Natural killer cell (primary cell): ENCODE data around the gene ZNF26. TPM values are rescaled to one million over a fixed set of nuclear protein-coding genes. Genes with fewer than 3 reads are reported as not detected.

Experiments
- ATAC-seq, 3 donors: fragments of 150-1000 bp in 2 of 3; fragments of 200-7000 bp in 1 of 3; cut with Tn5 transposase; 1 replicate in 1 of 3; 2 replicates in 2 of 3; pipeline ENCODE4 v1.10.0; 2021; ENCODE audit warnings: mild to moderate bottlenecking in 2 of 3, moderate library complexity in 2 of 3
- DNase-seq, 2 donors: peaks; one replicate each; pipeline versions ENCODE4 v3.0.0 to v3.0.0-alpha.2; 2013 to 2021; ENCODE audit warnings: mixed read lengths in 1 of 2
- H3K27ac ChIP-seq: one replicate; pipeline ENCODE4 v1.5.1; 2013; ENCODE audit warnings: mild to moderate bottlenecking, low read length
- H3K27me3 ChIP-seq: one replicate; pipeline ENCODE4 v1.6.1; 2013; ENCODE audit warnings: low read length; ENCODE audit not compliant: control insufficient read depth, insufficient read depth
- H3K36me3 ChIP-seq: one replicate; pipeline ENCODE4 v1.6.1; 2013; ENCODE audit warnings: low read length; ENCODE audit not compliant: control insufficient read depth, insufficient read depth
- H3K4me1 ChIP-seq: one replicate; pipeline ENCODE4 v1.6.1; 2013; ENCODE audit warnings: low read length; ENCODE audit not compliant: control insufficient read depth, insufficient read depth
- H3K4me3 ChIP-seq: one replicate; pipeline ENCODE4 v1.5.1; 2013; ENCODE audit warnings: low read length
- H3K9me3 ChIP-seq: one replicate; pipeline ENCODE4 v1.6.1; 2013; ENCODE audit warnings: low read length; ENCODE audit not compliant: control insufficient read depth, insufficient read depth
- H3K27ac Mint-ChIP-seq, 2 donors: one replicate each; pipeline ENCODE4 v1.8.0; 2022; ENCODE audit warnings: mild to moderate bottlenecking in 2 of 2, mixed read lengths in 2 of 2, moderate library complexity in 1 of 2
- H3K27me3 Mint-ChIP-seq, 2 donors: one replicate each; pipeline ENCODE4 v1.8.0; 2022; ENCODE audit warnings: low read depth in 2 of 2, mixed read lengths in 2 of 2
- H3K36me3 Mint-ChIP-seq: one replicate; pipeline ENCODE4 v1.8.0; 2022; ENCODE audit warnings: mixed read lengths
- H3K4me1 Mint-ChIP-seq, 2 donors: one replicate each; pipeline ENCODE4 v1.8.0; 2022; ENCODE audit warnings: mixed read lengths in 2 of 2
- H3K4me3 Mint-ChIP-seq: one replicate; pipeline ENCODE4 v1.8.0; 2022; ENCODE audit warnings: mild to moderate bottlenecking, moderate library complexity, mixed read lengths
- H3K9me3 Mint-ChIP-seq, 2 donors: one replicate each; pipeline ENCODE4 v1.8.0; 2022; ENCODE audit warnings: mixed read lengths in 2 of 2
- WGBS: methylation state at CpG from one replicate; pipeline ENCODE4 v1.1.7; 2013; ENCODE audit warnings: missing lambda C conversion rate; ENCODE audit not compliant: insufficient coverage; 5-methylcytosine and 5-hydroxymethylcytosine counted together
- intact Hi-C: fragments of 100-400 bp; cut with micrococcal nuclease; formaldehyde crosslinking; loops from one replicate; pipeline ENCODE4 v1.14.2; 2022
- total RNA-seq, 4 donors: library from RNA; stranded (reverse); fragments of 120-200 nt in 1 of 4; gene quantifications; one replicate each; pipeline versions ENCODE4 v1.2.3 to v1.2.4, GENCODE V29; 2013 to 2022
- TF ChIP-seq, protein P1 (sequence below): fragments of 200-600 bp; IDR thresholded peaks from one replicate; pipeline ENCODE4 v1.8.0; 2022; ENCODE audit warnings: antibody characterized with exemption

ZNF26 gene
- total RNA-seq, 3 donors from 2014 or later (not counting 1 experiment from before 2014, with no cell fraction given), result 38.7 to 45.1 (median 43.0) TPM

DNA sequence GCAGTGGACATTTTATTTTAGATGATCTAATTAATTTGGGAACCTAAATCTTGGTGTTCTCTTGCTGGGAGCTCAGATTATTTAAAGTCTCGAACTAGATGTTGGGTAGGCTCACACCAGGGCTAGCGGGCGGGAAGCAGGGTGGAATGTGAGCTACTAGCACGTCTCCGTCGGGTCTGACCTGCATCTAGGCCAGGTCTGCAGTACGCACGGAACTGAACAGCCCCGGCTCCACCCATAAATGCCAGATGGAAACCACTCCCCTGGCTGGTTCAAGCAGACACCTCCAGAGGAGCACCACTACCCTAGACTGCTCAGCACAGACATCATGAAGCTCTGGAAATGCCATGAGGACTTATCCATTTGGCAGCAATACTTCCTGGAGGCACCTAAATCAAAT lies 40.4 kb upstream of the ZNF26 start:
- no peak overlapping the region for H3K27ac Mint-ChIP-seq
- ATAC-seq (no peak), DNase-seq (no peak)
- Histone ChIP-seq H3K27me3 (no peaks in the 10 kb centered on the region), H3K9me3 (peaks cover 81% of the 10 kb centered on the region), H3K27ac (no peak overlapping the region), H3K36me3 (peaks cover 36% of the 10 kb centered on the region), H3K4me3 (no peak overlapping the region), H3K4me1 (no peaks in the 10 kb centered on the region)
- TF ChIP-seq, protein P1, sequence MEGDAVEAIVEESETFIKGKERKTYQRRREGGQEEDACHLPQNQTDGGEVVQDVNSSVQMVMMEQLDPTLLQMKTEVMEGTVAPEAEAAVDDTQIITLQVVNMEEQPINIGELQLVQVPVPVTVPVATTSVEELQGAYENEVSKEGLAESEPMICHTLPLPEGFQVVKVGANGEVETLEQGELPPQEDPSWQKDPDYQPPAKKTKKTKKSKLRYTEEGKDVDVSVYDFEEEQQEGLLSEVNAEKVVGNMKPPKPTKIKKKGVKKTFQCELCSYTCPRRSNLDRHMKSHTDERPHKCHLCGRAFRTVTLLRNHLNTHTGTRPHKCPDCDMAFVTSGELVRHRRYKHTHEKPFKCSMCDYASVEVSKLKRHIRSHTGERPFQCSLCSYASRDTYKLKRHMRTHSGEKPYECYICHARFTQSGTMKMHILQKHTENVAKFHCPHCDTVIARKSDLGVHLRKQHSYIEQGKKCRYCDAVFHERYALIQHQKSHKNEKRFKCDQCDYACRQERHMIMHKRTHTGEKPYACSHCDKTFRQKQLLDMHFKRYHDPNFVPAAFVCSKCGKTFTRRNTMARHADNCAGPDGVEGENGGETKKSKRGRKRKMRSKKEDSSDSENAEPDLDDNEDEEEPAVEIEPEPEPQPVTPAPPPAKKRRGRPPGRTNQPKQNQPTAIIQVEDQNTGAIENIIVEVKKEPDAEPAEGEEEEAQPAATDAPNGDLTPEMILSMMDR, result no peak
- H3K36me3 Mint-ChIP-seq, result peaks cover 37% of the 10 kb centered on the region
- no peak overlapping the region for H3K4me3 Mint-ChIP-seq
- peaks cover 4 to 14% of the 10 kb centered on the region in 2 donors for H3K9me3 Mint-ChIP-seq
- H3K4me1 Mint-ChIP-seq, result peaks cover 0 to 6% of the 10 kb centered on the region in 2 donors
- no peaks in the 10 kb centered on the region for H3K27me3 Mint-ChIP-seq
- intact Hi-C loops, result no loop called here
- WGBS, result 99% methylated on average over 9 of the region's 9 CpGs

DNA sequence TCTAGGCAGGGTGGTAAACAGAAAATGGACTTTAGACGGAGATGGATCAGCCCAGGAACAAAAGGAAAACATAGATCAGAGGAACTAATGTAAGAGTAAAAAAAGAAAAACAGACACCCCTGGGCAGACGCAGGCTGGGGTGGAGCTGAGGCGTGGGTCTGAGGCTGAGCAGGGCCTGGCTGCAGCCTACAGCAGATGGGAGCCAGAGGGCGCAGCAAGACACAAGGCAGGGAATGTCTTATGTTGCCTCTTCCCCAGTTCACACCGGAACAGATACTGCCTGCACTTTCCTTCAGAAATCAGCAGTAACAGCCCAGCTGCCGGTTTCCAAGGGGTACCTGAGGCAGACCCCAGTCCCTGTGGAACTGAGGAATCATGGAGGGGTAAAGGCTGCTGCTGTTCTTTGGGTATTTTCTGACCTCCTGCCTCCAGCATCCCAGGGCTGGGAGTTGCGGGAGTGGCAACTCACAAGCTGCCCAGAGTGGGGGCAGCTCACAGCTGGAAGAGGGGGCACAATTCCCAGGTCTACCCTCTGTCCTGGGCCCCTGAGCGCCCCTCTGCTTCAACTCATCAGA lies 39.8 kb upstream of the ZNF26 start:
- H3K4me3 ChIP-seq, result no peak overlapping the region
- H3K36me3 ChIP-seq, result peaks cover 36% of the 10 kb centered on the region
- intact Hi-C loops, result no loop called here
- no peak overlapping the region for H3K27ac ChIP-seq
- Mint-ChIP-seq H3K27ac (no peak overlapping the region), H3K4me3 (no peak overlapping the region), H3K27me3 (no peaks in the 10 kb centered on the region), H3K36me3 (peaks cover 33% of the 10 kb centered on the region), H3K4me1 (peaks cover 0 to 6% of the 10 kb centered on the region in 2 donors), H3K9me3 (peaks cover 4 to 14% of the 10 kb centered on the region in 2 donors)
- DNase-seq (no peak), ATAC-seq (no peak)
- peaks cover 76% of the 10 kb centered on the region for H3K9me3 ChIP-seq
- no peaks in the 10 kb centered on the region for H3K27me3 ChIP-seq
- no peaks in the 10 kb centered on the region for H3K4me1 ChIP-seq
- TF ChIP-seq, protein P1, result no peak
- 92% methylated on average over 8 of the region's 8 CpGs for WGBS

DNA sequence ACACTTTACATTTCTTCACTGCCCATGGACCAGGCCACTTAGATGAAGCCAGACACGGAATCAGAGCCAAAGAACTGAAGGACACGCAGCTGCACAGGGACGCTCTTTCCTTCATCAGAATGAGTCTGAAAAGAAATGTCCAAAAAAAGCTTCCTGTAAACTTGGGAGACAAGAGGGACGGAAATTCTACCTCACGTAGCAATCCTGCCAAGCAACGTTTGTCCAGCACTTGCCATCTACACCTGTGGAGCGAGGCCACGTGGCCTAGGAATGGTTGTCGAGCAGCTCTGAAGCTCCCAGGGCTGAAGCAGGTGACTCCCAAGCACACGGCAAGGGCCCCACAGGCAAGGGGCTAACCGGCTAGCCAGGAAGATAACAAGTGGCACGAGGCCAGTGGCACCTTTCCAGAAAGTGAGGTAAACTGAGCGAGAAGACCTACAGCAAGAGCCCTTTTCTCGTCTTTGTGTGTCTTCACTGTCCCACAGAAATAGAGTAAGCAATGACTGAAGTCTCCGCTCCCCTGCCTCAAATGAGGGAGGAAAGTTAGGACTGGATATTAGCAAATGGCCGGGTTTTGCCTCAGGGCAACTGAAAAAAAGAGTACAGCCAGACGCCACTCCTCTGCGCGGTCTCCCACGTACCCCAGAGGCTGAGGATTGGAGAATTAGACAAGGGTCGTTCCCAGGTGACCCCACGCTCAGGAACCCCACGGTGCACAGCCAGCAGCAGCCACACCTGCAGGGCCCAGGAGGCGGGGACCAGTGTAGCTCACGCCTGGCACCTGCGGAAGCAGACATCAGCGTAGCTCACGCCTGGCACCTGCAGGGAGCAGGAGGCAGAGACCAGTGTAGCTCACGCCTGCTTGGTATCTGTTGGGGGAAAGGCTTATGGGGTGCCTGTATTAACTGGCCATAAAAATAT lies 37.8 kb upstream of the ZNF26 start:
- H3K36me3 ChIP-seq, result peaks cover 21% of the 10 kb centered on the region
- intact Hi-C loops, result no loop called here
- H3K4me1 Mint-ChIP-seq, result peaks cover 0 to 14% of the 10 kb centered on the region in 2 donors
- ATAC-seq (no peak), DNase-seq (no peak)
- TF ChIP-seq, protein P1, result no peak
- no peak overlapping the region for H3K27ac ChIP-seq
- H3K27me3 Mint-ChIP-seq, result no peaks in the 10 kb centered on the region
- peaks cover 25% of the 10 kb centered on the region for H3K36me3 Mint-ChIP-seq
- H3K4me3 ChIP-seq, result no peak overlapping the region
- no peaks in the 10 kb centered on the region for H3K4me1 ChIP-seq
- H3K27me3 ChIP-seq, result no peaks in the 10 kb centered on the region
- WGBS, result 96% methylated on average over 29 of the region's 29 CpGs
- no peak overlapping the region for H3K27ac Mint-ChIP-seq
- H3K4me3 Mint-ChIP-seq, result no peak overlapping the region
- H3K9me3 Mint-ChIP-seq, result peaks cover 2 to 11% of the 10 kb centered on the region in 2 donors
- peaks cover 62% of the 10 kb centered on the region for H3K9me3 ChIP-seq
